Stromal cell of bone marrow (primary cell): ENCODE data around the gene INSL3.

Experiments
- DNase-seq: peaks from one replicate; pipeline ENCODE4 v3.0.0-alpha.2; 2012; ENCODE audit warnings: low read depth

The INSL3 gene

GRCh38 chr19:17846146-17846545 is 24.8 kb upstream of the INSL3 start:
- no peak for DNase-seq

GRCh38 chr19:17843908-17844490 is 22.7 kb upstream of the INSL3 start:
- DNase-seq: no peak

- no peak for DNase-seq
These were observed 22.0 kb upstream of the INSL3 start for GRCh38 chr19:17843292-17843827.

GRCh38 chr19:17842663-17843291 is 21.5 kb upstream of the INSL3 start:
- DNase-seq: no peak

GRCh38 chr19:17841810-17842662 is 20.7 kb upstream of the INSL3 start:
- DNase-seq: peak; percentile 31

GRCh38 chr19:17841371-17841809 is 20.1 kb upstream of the INSL3 start:
- DNase-seq: no peak

GRCh38 chr19:17840019-17840418 is 18.7 kb upstream of the INSL3 start:
- no peak for DNase-seq

DNA sequence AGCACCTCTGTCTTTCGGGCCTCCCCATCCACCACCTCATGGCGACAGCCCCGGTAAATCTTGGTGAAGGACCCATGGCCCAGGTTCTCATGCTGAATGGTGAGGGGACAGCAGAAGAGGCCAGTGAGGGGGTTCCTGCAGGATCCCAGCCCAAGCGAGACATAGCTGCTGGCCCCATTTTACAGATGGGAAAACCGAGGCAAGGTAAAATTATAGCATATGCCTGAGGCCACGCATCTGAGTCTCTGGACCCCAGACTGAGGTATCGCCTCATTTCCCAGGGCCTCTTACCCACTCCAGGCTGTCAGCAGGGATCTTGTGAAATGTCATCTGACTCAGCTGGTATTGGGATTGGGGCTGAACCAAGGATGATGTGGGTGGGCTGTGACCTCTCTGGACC is 16.7 kb upstream of the INSL3 start:
- no peak for DNase-seq

DNA sequence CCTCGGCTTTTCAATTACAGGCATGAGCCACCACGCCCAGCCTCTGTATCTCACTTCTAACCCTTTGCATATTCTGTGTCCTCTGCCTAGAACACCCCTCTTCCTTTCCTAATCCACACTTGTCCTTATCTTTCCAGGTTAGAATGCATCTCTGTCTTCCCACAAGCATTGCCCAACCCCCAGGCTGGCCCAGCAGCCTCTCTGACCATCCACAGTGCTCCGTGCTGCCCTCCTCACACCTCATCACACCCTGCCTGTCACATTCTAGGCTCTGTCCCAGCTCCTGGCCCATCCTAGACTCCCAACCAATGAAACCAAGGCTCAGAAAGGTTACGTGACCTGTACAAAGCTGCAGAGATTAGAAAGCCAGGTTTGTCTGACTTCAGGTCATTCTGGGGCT is 15.2 kb upstream of the INSL3 start:
- no peak for DNase-seq

DNA sequence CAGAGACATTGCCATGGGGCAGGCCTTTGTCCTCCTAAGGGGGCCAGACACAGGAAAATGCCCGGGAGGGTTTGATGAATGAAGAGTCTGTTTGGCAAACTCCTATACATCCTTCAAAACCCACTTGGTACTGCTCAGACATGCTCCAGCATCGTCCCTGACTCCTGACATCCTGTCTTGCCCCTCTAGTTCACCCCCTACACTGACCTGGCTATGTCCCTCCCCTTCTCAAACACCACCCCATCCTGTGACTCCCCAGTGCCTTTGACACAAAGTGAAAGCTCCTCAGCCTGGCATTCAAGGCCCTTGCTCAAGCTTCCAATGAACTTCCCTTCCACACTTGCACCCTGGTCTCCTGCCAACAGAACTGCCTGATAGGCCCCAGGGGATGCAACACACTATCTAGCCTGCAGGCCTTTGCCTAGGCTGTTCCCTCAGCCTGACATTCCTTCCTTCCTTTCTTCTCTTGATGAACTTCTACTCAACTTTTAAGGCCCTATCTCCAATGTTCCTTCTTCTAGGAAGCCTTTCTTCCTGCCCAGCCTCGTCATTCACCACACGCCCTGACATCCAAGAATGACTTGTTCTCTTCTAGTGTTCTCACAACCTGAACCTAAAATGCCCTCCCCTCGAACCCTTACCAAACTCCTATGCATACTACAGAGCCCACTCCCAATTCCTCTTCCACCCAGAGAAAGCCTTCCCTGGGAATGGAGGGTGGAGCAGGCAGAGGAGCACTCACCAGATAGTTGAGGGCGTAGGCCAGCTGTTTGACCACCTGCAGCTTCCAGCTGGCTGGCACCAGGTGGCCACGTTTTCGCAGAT is 14.1 kb upstream of the INSL3 start:
- no peak for DNase-seq

DNA sequence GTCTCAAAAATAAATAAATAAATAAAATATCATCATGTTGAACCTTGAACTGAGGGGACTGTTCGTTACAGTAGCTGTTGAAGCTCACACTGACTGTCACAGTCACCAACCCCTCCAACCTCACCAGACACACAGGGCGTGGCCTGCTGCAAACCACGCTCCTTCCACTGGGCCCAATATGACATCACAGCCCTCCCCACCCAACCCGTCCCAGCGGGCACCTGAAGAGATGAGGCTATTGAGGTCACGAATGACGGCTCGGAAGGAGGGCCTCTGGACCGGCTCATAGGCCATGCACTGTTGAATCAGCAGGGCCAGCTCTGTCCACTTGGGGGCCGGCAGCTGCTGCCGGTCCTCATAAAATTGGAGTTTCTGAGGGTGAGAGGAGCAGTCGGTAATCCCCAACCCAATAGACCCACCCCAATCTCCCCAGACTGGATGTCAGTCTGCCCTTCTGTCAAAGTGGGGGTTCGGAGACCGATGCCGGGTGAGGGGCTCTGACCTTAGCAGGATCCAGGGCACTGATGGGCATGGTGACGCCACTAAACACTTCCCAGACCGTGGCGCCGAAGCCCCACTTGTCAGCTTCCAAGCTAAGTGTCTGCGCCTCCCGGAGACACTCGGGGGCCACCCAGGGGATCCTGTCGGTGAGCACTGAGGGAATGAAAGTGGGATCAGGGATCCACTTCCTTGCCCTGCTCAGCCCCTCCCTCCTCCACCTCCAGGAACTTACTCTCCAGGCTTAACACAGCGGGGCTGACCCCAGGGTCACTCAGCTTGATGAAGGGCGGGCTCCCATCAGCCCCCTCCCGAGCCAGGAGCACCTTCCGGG is 13.2 kb upstream of the INSL3 start:
- no peak for DNase-seq

DNA sequence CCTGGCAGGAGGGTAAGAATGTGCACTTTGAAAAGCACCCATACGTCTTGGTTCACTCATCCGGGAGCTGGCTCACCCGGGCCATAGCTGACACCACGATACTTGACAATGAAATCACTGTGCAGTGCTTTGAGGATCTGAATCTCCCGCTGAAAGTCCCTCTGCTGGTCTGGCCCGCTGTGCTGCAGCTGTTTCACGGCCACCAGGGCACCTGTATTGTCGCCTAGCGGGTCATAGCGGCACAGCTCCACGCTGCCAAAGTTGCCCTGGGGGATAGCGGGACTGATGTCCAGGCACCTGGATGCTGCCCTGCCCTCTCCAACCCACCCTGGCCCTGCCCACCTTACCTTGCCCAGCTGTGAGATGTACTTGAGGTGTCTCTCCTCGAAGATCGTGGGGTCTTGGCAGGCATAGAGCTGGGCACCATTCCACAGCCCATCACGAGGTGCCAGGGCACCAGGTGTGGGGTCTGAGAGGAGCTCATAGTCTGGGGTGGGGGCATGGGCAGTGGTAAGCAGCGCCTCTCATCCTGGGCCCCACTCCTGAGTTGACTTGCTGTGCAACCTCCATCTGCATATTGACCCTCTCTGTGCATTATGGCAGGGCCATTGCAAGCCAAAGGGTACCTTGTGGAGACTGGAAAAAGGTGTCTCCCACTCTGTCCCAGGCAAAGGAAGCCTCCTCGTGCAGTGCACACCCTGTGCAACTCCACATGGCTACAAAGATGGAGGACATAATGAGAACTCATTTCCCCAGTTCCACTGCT is 11.3 kb upstream of the INSL3 start:
- no peak for DNase-seq

DNA sequence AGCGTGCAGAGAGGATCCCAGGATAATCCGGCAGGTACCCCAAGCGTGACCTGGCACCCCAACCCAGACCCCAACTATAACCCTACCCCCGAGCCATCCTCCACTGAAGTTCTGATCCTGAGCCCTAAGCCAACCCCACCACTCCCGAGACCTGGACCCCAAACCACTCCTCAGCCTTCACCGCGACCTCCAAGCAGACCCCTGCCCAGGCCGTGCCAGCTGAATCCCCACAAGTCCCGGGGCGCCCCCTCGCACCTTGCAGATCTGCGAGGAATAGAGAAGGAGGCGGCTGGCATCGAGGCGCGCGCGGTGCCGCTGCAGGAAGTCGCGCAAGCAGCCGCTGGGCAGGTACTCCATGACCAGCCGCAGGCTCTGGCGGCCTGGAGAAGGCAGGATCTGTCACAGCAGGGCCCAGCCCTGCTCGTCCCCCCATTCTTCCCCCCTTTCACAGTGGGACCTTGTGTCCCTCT is 10.1 kb upstream of the INSL3 start:
- no peak for DNase-seq

- DNase-seq: no peak
These were observed 9.5 kb upstream of the INSL3 start for GRCh38 chr19:17830567-17831418.

DNA sequence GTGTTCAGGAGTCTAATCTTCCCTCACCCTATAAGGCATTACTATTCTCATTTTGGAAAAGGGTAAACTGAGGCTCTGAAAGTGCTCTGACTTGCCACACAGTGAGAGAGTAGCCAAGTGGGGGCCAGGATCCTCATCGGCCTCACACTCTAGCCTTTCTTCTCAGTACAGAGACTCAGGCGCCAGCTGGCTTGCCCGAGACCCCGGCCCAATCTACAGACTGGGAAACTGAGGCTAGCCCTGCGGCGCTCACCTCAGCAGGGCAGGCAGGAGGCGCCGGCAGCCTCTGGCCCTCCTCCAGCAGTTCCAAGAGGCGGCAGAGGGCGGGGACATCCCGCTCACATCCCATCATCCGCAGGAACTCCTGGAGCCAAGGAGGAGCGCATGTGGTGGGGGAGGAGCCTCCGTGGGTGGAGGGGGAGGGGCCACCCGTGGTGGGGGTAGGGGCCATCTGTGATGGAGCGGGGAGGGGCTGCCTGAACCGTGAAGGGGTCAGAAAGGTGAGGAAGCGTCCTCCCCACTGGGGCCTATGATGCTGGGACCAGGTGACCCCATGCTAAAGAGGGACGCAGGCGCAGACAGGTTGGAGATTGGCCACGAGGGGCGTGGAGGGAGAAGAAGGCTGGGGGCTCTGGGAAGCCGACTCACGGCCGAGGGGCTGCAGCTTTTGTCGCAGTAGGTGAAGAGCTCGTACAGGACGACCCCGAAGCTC is 8.7 kb upstream of the INSL3 start:
- no peak for DNase-seq

DNA sequence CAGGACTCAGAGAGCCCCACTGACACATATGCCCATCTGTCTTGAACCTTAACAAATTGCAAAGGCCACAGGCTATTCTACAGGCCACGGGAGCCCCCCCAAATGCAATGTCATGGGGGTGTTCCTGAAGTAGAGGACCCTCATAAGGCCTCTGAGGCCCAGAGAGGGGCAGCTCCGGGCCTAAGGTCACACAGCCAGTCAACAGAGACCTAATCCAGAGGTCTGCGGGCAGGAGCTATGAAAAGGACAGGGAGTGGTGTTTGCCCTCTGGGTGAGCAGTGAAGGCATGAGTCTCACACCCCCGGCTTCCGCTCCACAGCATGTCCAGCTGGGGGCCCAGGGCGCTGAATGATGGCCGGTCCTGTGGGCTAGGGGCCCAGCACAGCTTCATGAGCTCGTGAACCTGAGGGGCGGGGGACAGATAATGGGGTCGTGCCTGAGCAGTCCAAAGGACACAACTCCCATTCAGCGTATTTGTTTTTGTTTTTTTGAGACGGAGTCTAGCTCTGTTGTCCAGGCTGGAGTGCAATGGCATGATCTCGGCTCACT is 5.3 kb upstream of the INSL3 start:
- DNase-seq: no peak

DNA sequence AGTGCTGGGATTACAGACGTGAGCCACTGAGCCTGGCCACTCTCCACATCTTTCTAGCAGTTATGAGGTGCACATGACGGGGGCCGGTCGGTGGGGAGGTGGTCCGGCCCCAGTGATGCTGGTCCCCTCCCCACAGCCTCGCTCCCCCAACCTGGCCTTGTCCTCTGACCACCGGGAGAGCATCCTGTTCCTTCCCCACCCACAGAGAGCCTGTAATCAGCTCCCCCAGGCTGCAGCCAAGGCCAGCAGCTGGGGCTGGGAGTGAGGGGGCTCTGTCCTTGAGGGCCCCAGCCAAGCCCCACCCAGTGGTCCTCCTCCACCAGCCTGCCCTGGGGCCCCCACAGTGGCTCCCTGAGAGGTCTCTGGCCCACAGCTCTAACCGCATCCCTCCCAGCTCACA is 3.0 kb upstream of the INSL3 start:
- DNase-seq: no peak

DNA sequence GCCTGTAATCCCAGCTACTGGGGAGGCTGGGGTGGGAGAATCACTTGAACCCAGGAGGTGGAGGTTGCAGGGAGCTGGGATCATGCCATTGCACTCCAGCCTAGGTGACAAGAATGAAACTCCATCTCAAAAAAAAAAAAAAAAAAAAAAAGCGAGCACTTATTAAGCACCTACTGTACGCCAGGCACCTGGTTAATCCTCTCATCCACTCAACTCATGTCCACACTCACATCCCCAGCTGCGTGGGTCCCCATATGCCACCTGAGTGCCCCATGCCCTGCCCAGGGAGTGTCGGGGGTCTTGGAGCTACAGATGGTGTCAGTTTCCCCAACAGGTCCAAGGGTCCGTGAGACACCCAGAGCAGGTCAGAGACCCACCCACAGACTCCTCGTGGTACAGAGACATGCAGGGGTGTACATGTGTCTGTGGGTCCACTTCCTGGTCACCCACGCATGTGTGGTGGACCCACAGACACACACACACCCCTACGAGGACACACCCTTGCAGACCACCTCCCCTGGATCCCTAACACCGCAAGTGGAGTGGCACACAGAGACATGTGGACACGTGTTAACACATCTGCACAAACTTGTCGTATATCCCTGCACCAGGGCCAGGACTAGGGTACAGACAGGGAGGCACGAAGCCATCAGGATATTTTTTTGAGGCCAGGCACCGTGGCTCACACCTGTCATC is 3.5 kb downstream of the INSL3 start:
- DNase-seq: no peak
